ENCODE data around the gene KCNQ1OT1. TPM values are rescaled to one million over a fixed set of nuclear protein-coding genes. Genes with fewer than 3 reads are reported as not detected.

The KCNQ1OT1 gene
- total RNA-seq, 4 donors from 2014 or later, result 2.5 to 4.5 (median 3.1) TPM

DNA sequence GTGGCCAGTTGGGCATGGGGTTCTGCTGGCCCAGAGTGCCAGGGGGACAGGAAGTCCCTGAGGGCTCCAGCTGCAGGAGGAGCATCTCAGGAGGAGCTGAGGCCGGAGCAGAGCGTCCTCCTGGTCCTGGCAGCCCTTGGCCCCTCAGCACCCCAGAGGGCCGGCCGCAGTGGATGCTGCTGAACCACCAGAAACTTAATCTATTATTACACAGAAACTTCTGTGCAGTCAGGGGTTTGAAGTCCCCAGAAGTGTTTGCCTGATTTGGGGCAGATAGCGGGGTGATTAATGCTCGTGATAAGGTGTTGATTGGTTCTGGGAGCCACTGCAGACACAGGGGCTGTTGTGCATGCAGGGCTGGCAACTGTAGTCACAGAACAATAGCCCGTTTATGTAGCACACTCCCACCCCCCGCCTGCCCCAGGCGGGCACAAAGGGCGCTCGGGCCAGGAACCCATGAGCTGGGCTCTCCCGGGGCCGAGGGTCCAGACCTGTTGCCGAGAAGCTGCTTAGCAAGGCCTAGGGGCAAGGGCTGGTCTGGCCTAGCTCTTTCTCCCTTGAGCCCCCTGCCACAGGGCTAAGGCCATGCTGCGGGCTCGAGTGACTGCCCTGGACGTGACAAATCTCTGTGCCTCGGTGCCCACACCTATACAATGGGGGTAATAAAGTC is 29.0 kb upstream of the KCNQ1OT1 start:
- Histone ChIP-seq H3K9me3 (no peaks in the 10 kb centered on the region), H3K27me3 (no peaks in the 10 kb centered on the region), H3K36me3 (no peaks in the 10 kb centered on the region), H3K4me3 (no peak overlapping the region), H3K27ac (no peak overlapping the region), H3K4me1 (peaks cover 7% of the 10 kb centered on the region)
- no peak for TF ChIP-seq POLR2AphosphoS5 (IDR thresholded peaks at IDR 0.05)
- no peak for TF ChIP-seq POLR2A (IDR thresholded peaks at IDR 0.05)
- no peak for TF ChIP-seq CTCF (IDR thresholded peaks at IDR 0.05)
- TF ChIP-seq EP300 (IDR thresholded peaks at IDR 0.05), result no peak
- no peak for DNase-seq (ENCODE audit: low spot score in 2 of 2)
- WGBS, result 81% methylated on average over 18 of the region's 18 CpGs

GRCh38 chr11:2728128-2728662 is 28.4 kb upstream of the KCNQ1OT1 start:
- Histone ChIP-seq H3K4me3 (no peak overlapping the region), H3K9me3 (no peaks in the 10 kb centered on the region), H3K27ac (no peak overlapping the region), H3K27me3 (no peaks in the 10 kb centered on the region), H3K4me1 (peaks cover 7% of the 10 kb centered on the region), H3K36me3 (no peaks in the 10 kb centered on the region)
- DNase-seq (ENCODE audit: low spot score in 2 of 2), result no peak
- no peak for TF ChIP-seq POLR2AphosphoS5 (IDR thresholded peaks at IDR 0.05)
- TF ChIP-seq CTCF (IDR thresholded peaks at IDR 0.05), result no peak
- TF ChIP-seq EP300 (IDR thresholded peaks at IDR 0.05), result no peak
- no peak for TF ChIP-seq POLR2A (IDR thresholded peaks at IDR 0.05)
- WGBS, result 79% methylated on average over 8 of the region's 17 CpGs

DNA sequence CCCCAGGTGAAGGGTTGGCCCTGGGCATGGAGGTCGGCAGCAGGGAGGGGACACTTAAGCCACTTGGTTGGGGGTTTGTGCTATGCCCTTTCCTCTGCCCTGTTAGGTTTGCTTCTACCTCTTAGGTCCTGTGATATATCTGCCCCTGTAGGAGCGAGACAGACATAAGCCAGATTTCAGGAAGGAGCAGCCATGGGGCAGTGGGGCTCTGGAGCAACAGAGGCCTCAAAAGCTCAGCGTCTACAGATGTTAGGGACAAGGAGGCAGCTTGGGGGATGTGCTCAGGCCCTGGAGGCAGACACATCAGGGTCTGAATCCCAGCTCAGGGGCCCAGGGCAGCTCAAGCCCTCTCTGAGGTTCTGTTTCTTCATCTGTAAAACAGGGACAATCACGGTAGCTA is 27.2 kb upstream of the KCNQ1OT1 start:
- Histone ChIP-seq H3K9me3 (no peaks in the 10 kb centered on the region), H3K27me3 (no peaks in the 10 kb centered on the region), H3K4me1 (peaks cover 7% of the 10 kb centered on the region), H3K27ac (no peak overlapping the region), H3K36me3 (no peaks in the 10 kb centered on the region), H3K4me3 (no peak overlapping the region)
- TF ChIP-seq EP300 (IDR thresholded peaks at IDR 0.05) (no peak), CTCF (IDR thresholded peaks at IDR 0.05) (no peak), POLR2AphosphoS5 (IDR thresholded peaks at IDR 0.05) (no peak), POLR2A (IDR thresholded peaks at IDR 0.05) (no peak)
- WGBS, result 100% methylated on average over 4 of the region's 4 CpGs
- DNase-seq (ENCODE audit: low spot score in 2 of 2), result no peak

DNA sequence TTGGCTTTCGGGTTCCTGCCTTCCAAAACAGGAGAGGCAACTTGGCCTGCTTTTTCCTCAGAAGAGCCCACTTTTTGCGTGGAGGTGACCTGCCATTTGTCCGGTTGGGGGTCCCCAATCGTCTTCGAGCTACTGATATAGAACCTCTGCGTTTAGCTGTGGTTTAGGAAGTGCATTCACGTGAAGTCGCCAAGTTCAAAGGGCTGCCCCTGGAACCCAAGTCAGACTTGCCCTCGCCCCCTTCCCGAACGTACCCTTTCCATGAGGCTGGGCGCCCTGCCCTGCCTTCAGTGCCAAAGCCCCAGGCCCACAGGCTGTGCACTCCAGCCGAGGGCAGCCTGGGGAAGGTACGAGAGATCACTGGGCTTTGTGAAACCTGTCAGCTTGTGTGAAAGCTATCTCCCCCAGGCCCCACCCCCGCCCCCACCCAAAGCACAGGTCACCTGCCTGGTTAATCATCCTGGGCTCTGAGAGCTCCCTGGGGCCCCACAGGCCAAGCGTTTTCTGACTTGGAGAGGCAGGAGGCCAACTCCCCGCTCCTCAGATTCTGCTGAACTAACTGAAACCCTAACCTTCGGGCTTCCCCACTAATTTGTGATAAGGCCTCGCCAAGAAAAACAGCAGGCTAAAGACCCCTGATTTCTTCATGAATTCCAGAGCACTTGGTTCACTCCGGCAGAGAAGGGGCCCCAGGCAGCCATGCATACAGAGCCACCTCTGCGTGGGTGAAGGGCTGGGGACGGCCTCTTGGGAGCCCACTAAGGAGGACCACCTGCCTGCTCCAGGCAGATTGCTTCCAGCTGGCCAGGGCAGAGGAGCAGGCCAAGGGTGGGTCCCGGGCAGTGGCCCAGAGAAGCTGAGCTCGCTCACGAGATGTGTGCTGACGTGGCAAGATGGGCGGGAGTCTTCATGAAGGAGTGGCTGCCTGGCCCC is 25.8 kb upstream of the KCNQ1OT1 start:
- Histone ChIP-seq H3K4me3 (no peak overlapping the region), H3K27me3 (no peaks in the 10 kb centered on the region), H3K27ac (no peak overlapping the region), H3K4me1 (peaks cover 7% of the 10 kb centered on the region), H3K9me3 (no peaks in the 10 kb centered on the region), H3K36me3 (no peaks in the 10 kb centered on the region)
- TF ChIP-seq POLR2AphosphoS5 (IDR thresholded peaks at IDR 0.05) (no peak), POLR2A (IDR thresholded peaks at IDR 0.05) (no peak), EP300 (IDR thresholded peaks at IDR 0.05) (no peak), CTCF (IDR thresholded peaks at IDR 0.05) (no peak)
- WGBS, result 75% methylated on average over 20 of the region's 27 CpGs
- peak in 1 of 2 donors; percentile 74 for DNase-seq (ENCODE audit: low spot score in 2 of 2)
